ENCODE results near the gene LRRFIP2.

The LRRFIP2 gene

GRCh38 chr3:37117548-37117947 lies 56.8 kb downstream of the LRRFIP2 start:
- no peak overlapping the region for H3K4me3 ChIP-seq (ENCODE audit: low read depth, low read length)

GRCh38 chr3:37116998-37117397 lies 57.4 kb downstream of the LRRFIP2 start:
- H3K4me3 ChIP-seq (ENCODE audit: low read depth, low read length), result no peak overlapping the region

- no peak overlapping the region for H3K4me3 ChIP-seq (ENCODE audit: low read depth, low read length)
Observed at GRCh38 chr3:37115446-37115845, 58.9 kb downstream of the LRRFIP2 start.

GRCh38 chr3:37114251-37115145 lies 59.9 kb downstream of the LRRFIP2 start:
- no peak overlapping the region for H3K4me3 ChIP-seq (ENCODE audit: low read depth, low read length)

- H3K4me3 ChIP-seq (ENCODE audit: low read depth, low read length), result no peak overlapping the region
Observed at GRCh38 chr3:37112987-37113386, 61.4 kb downstream of the LRRFIP2 start.

- no peak overlapping the region for H3K4me3 ChIP-seq (ENCODE audit: low read depth, low read length)
Observed at GRCh38 chr3:37111199-37111598, 63.2 kb downstream of the LRRFIP2 start.

- H3K4me3 ChIP-seq (ENCODE audit: low read depth, low read length), result no peak overlapping the region
Observed at GRCh38 chr3:37107846-37108245, 66.5 kb downstream of the LRRFIP2 start.

GRCh38 chr3:37103103-37103808 lies 71.1 kb downstream of the LRRFIP2 start:
- H3K4me3 ChIP-seq (ENCODE audit: low read depth, low read length), result no peak overlapping the region

GRCh38 chr3:37100411-37100810 lies 74.0 kb downstream of the LRRFIP2 start:
- no peak overlapping the region for H3K4me3 ChIP-seq (ENCODE audit: low read depth, low read length)

- no peak overlapping the region for H3K4me3 ChIP-seq (ENCODE audit: low read depth, low read length)
Observed at GRCh38 chr3:37099469-37099868, 74.9 kb downstream of the LRRFIP2 start.

- no peak overlapping the region for H3K4me3 ChIP-seq (ENCODE audit: low read depth, low read length)
Observed at GRCh38 chr3:37098884-37099283, 75.5 kb downstream of the LRRFIP2 start.

GRCh38 chr3:37097776-37098175 lies 76.6 kb downstream of the LRRFIP2 start:
- H3K4me3 ChIP-seq (ENCODE audit: low read depth, low read length), result no peak overlapping the region

- no peak overlapping the region for H3K4me3 ChIP-seq (ENCODE audit: low read depth, low read length)
Observed at GRCh38 chr3:37096975-37097374, 77.4 kb downstream of the LRRFIP2 start.

- H3K4me3 ChIP-seq (ENCODE audit: low read depth, low read length), result no peak overlapping the region
Observed at GRCh38 chr3:37096288-37096687, 78.1 kb downstream of the LRRFIP2 start.

GRCh38 chr3:37094636-37095035 lies 79.7 kb downstream of the LRRFIP2 start:
- H3K4me3 ChIP-seq (ENCODE audit: low read depth, low read length), result no peak overlapping the region

- no peak overlapping the region for H3K4me3 ChIP-seq (ENCODE audit: low read depth, low read length)
Observed at GRCh38 chr3:37093481-37093880, 80.9 kb downstream of the LRRFIP2 start.

GRCh38 chr3:37092484-37092883 lies 81.9 kb downstream of the LRRFIP2 start:
- H3K4me3 ChIP-seq (ENCODE audit: low read depth, low read length), result no peak overlapping the region

- H3K4me3 ChIP-seq (ENCODE audit: low read depth, low read length), result no peak overlapping the region
Observed at GRCh38 chr3:37087870-37088269, 86.5 kb downstream of the LRRFIP2 start.

- H3K4me3 ChIP-seq (ENCODE audit: low read depth, low read length), result no peak overlapping the region
Observed at GRCh38 chr3:37086918-37087317, 87.5 kb downstream of the LRRFIP2 start.

- H3K4me3 ChIP-seq (ENCODE audit: low read depth, low read length), result no peak overlapping the region
Observed at GRCh38 chr3:37082317-37082716, 92.1 kb downstream of the LRRFIP2 start.

GRCh38 chr3:37075955-37076354 lies 98.4 kb downstream of the LRRFIP2 start:
- no peak overlapping the region for H3K4me3 ChIP-seq (ENCODE audit: low read depth, low read length)

- no peak overlapping the region for H3K4me3 ChIP-seq (ENCODE audit: low read depth, low read length)
Observed at GRCh38 chr3:37074178-37074577, 100.2 kb downstream of the LRRFIP2 start.

Measured in iPS-11a (cell line).